ENCODE data around the gene NRXN3.

NRXN3 gene

GRCh38 chr14:78666336-78667056 is 496.3 kb downstream of the NRXN3 start:
- no peak for DNase-seq

- DNase-seq = no peak
These were observed 497.0 kb downstream of the NRXN3 start for GRCh38 chr14:78667141-78667540.

GRCh38 chr14:78673845-78674244 is 503.7 kb downstream of the NRXN3 start:
- no peak for DNase-seq

- DNase-seq = no peak
These were observed 504.6 kb downstream of the NRXN3 start for GRCh38 chr14:78674820-78675219.

- no peak for DNase-seq
These were observed 513.0 kb downstream of the NRXN3 start for GRCh38 chr14:78683206-78683605.

GRCh38 chr14:78683981-78684380 is 513.8 kb downstream of the NRXN3 start:
- DNase-seq = no peak

- no peak for DNase-seq
These were observed 518.3 kb downstream of the NRXN3 start for GRCh38 chr14:78688503-78688902.

- DNase-seq = no peak
These were observed 520.7 kb downstream of the NRXN3 start for GRCh38 chr14:78690836-78691235.

- no peak for DNase-seq
These were observed 527.2 kb downstream of the NRXN3 start for GRCh38 chr14:78697341-78697740.

GRCh38 chr14:78698991-78699390 is 528.8 kb downstream of the NRXN3 start:
- DNase-seq = no peak

- no peak for DNase-seq
These were observed 530.1 kb downstream of the NRXN3 start for GRCh38 chr14:78700236-78700635.

- DNase-seq = no peak
These were observed 531.1 kb downstream of the NRXN3 start for GRCh38 chr14:78701246-78701645.

- DNase-seq = no peak
These were observed 534.8 kb downstream of the NRXN3 start for GRCh38 chr14:78704965-78705364.

GRCh38 chr14:78705989-78706388 is 535.8 kb downstream of the NRXN3 start:
- DNase-seq = no peak

- DNase-seq = no peak
These were observed 539.8 kb downstream of the NRXN3 start for GRCh38 chr14:78709795-78710557.

- DNase-seq = no peak
These were observed 540.8 kb downstream of the NRXN3 start for GRCh38 chr14:78710963-78711362.

- DNase-seq = no peak
These were observed 543.5 kb downstream of the NRXN3 start for GRCh38 chr14:78713716-78714115.

GRCh38 chr14:78714711-78715110 is 544.5 kb downstream of the NRXN3 start:
- DNase-seq = no peak

GRCh38 chr14:78721756-78722480 is 551.7 kb downstream of the NRXN3 start:
- DNase-seq = no peak

- no peak for DNase-seq
These were observed 554.9 kb downstream of the NRXN3 start for GRCh38 chr14:78725086-78725485.

GRCh38 chr14:78737116-78737515 is 566.9 kb downstream of the NRXN3 start:
- DNase-seq = no peak

GRCh38 chr14:78737601-78738000 is 567.4 kb downstream of the NRXN3 start:
- no peak for DNase-seq

- no peak for DNase-seq
These were observed 576.0 kb downstream of the NRXN3 start for GRCh38 chr14:78746086-78746595.

- DNase-seq = no peak
These were observed 577.6 kb downstream of the NRXN3 start for GRCh38 chr14:78747813-78748212.

Measured in stimulated activated CD8-positive, alpha-beta memory T cell treated with anti-CD3 and anti-CD28 coated beads, Interleukin-4, amount 100 ng/mL, for 48 hours (primary cell).